Keratinocyte (primary cell): ENCODE measurements around the gene PLXNB2. TPM values are rescaled to one million over a fixed set of nuclear protein-coding genes. Genes with fewer than 3 reads are reported as not detected.
A peak's percentile ranks its signal among the peaks of the same experiment; 100 is the strongest.

Experiments used
- DNase-seq: peaks from one replicate; pipeline ENCODE4 v3.0.0-alpha.2; 2011; ENCODE audit warnings: low read depth, missing footprints, low spot score
- FAIRE-seq: peaks from 2 replicates; lab custom pipeline; 2011; peaks lifted over from hg19 to GRCh38; lab: Jason Lieb, UNC
- H2AFZ ChIP-seq: 2 replicates; pipeline ENCODE4 v1.6.0; 2012; ENCODE audit warnings: low read length, control low read depth, inconsistent platforms; ENCODE audit not compliant: control insufficient read depth
- H3K27ac ChIP-seq: 2 replicates; pipeline ENCODE4 v1.5.1; 2011; ENCODE audit warnings: low read length; ENCODE audit not compliant: control insufficient read depth, insufficient read depth
- H3K27me3 ChIP-seq: 3 replicates; pipeline ENCODE4 v1.6.0; 2011; ENCODE audit warnings: low read length; ENCODE audit not compliant: control insufficient read depth, insufficient read depth; ENCODE audit errors: extremely low read depth
- H3K36me3 ChIP-seq, 2 experiments: 2 replicates in 1 of 2; 3 replicates in 1 of 2; pipeline ENCODE4 v1.5.1; 2011; ENCODE audit warnings: low read length in 2 of 2, mild to moderate bottlenecking in 1 of 2; ENCODE audit not compliant: control insufficient read depth in 2 of 2, insufficient read depth in 2 of 2; ENCODE audit errors: extremely low read depth in 1 of 2
- H3K4me1 ChIP-seq: 3 replicates; pipeline ENCODE4 v1.5.1; 2011; ENCODE audit warnings: low read length; ENCODE audit not compliant: control insufficient read depth, insufficient read depth; ENCODE audit errors: extremely low read depth
- H3K4me2 ChIP-seq: 3 replicates; pipeline ENCODE4 v1.6.0; 2011; ENCODE audit warnings: low read depth, low read length; ENCODE audit not compliant: control insufficient read depth, insufficient read depth; ENCODE audit errors: extremely low read depth
- H3K4me3 ChIP-seq, 3 experiments: fragments of 200-600 bp in 1 of 3; sonication (generic) in 1 of 3; 2 replicates in 2 of 3; 3 replicates in 1 of 3; pipeline ENCODE4 v1.5.1; 2011 to 2016; ENCODE audit warnings: low read length in 3 of 3, mild to moderate bottlenecking in 3 of 3, control low read depth in 2 of 3, inconsistent platforms in 1 of 3, low read depth in 1 of 3, mixed read lengths in 1 of 3, mixed run types in 1 of 3, moderate library complexity in 1 of 3; ENCODE audit not compliant: control insufficient read depth in 2 of 3, insufficient read depth in 2 of 3; ENCODE audit errors: extremely low read depth in 1 of 3
- H3K79me2 ChIP-seq: 2 replicates; pipeline ENCODE4 v1.6.0; 2012; ENCODE audit warnings: low read length; ENCODE audit not compliant: control insufficient read depth, insufficient read depth
- H3K9ac ChIP-seq: 3 replicates; pipeline ENCODE4 v1.6.0; 2011; ENCODE audit warnings: low read length; ENCODE audit not compliant: control insufficient read depth, insufficient read depth; ENCODE audit errors: extremely low read depth
- H3K9me1 ChIP-seq: 3 replicates; pipeline ENCODE4 v1.6.0; 2011; ENCODE audit warnings: low read length; ENCODE audit not compliant: control insufficient read depth, insufficient read depth; ENCODE audit errors: extremely low read depth
- H3K9me3 ChIP-seq: 2 replicates; pipeline ENCODE4 v1.5.1; 2012; ENCODE audit warnings: low read depth, low read length; ENCODE audit not compliant: control insufficient read depth
- H4K20me1 ChIP-seq: 3 replicates; pipeline ENCODE4 v1.6.0; 2011; ENCODE audit warnings: low read length; ENCODE audit not compliant: control insufficient read depth, insufficient read depth; ENCODE audit errors: extremely low read depth
- EZH2 ChIP-seq: IDR thresholded peaks from one replicate; pipeline ENCODE4 v1.6.1; 2012; ENCODE audit warnings: inconsistent platforms, mild to moderate bottlenecking, low read length, moderate library complexity
- dilution Hi-C: fragments of 300-500 bp; cut with MboI; formaldehyde crosslinking; loops from one replicate; pipeline ENCODE4 v1.7.0; 2020; ENCODE audit warnings: low sequenced_read_pairs; ENCODE audit not compliant: extremely low pct_ligation_motif_present
- polyA plus RNA-seq, 5 experiments: library from polyadenylated mRNA; depleted of rRNA in 3 of 5; stranded (reverse) in 3 of 5; stranded (forward) in 1 of 5; unstranded in 1 of 5; fragments of >200 nt; gene quantifications; 1 replicate in 1 of 5; 2 replicates in 3 of 5; 3 replicates in 1 of 5; pipeline versions ENCODE4 v1.2.1 to v1.2.3, GENCODE V29; 2011 to 2012; ENCODE audit warnings: missing spikeins in 2 of 5, low read depth in 1 of 5, low replicate concordance in 1 of 5
- TF ChIP-seq, protein P1 (sequence below), 3 experiments: IDR thresholded peaks in 1 of 3; conservative IDR thresholded peaks in 1 of 3; optimal IDR thresholded peaks in 1 of 3; 2 replicates in 2 of 3; 3 replicates in 1 of 3; pipeline versions ENCODE3 to v1.5.1; 2011; ENCODE audit warnings: low read length in 3 of 3, mild to moderate bottlenecking in 3 of 3, moderate library complexity in 2 of 3, control low read depth in 1 of 3, inconsistent platforms in 1 of 3; ENCODE audit not compliant: insufficient read depth in 2 of 3; ENCODE audit errors: extremely low read depth in 1 of 3

Gene PLXNB2
- polyA plus RNA-seq, 1 donor (not counting 4 experiments of a cell fraction or from before 2014, with no cell fraction given), result 44.3 TPM

DNA sequence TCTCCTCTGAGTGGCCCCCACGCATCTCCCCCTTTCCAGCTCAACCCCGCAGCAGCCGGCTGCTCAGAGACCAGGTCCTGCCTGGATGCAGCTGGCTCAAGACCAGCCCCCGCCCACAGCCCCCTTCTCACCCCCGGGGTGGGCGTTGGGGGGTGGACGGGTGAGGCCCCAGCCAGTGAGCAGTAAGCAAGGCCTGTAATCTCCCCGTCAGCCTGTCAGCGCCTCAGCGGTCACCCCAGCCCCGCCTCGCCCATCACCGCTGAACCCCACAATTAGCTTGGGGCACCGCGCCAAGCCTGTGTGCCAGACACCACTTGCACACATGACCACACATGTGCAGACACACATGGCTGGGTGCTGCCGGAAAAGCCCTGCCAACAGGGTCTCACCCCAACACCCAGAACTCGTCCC is 5.9 kb downstream of the PLXNB2 start:
- Histone ChIP-seq H3K27ac (peak overlapping the region; percentile 56), H3K4me2 (peak overlapping the region; percentile 64), H3K27me3 (no peaks in the 10 kb centered on the region), H2AFZ (no peak overlapping the region), H3K9me1 (peaks cover 5% of the 10 kb centered on the region), H3K36me3 (peaks cover 2 to 3% of the 10 kb centered on the region in 2 experiments), H4K20me1 (peaks cover 13% of the 10 kb centered on the region), H3K4me3 (no peak overlapping the region), H3K9me3 (no peaks in the 10 kb centered on the region), H3K9ac (peak overlapping the region; percentile 62), H3K4me1 (peaks cover 56% of the 10 kb centered on the region), H3K79me2 (peaks cover 91% of the 10 kb centered on the region)
- dilution Hi-C loops, result no loop called here
- DNase-seq (no peak), FAIRE-seq (peak; percentile 66)
- TF ChIP-seq, protein P1, sequence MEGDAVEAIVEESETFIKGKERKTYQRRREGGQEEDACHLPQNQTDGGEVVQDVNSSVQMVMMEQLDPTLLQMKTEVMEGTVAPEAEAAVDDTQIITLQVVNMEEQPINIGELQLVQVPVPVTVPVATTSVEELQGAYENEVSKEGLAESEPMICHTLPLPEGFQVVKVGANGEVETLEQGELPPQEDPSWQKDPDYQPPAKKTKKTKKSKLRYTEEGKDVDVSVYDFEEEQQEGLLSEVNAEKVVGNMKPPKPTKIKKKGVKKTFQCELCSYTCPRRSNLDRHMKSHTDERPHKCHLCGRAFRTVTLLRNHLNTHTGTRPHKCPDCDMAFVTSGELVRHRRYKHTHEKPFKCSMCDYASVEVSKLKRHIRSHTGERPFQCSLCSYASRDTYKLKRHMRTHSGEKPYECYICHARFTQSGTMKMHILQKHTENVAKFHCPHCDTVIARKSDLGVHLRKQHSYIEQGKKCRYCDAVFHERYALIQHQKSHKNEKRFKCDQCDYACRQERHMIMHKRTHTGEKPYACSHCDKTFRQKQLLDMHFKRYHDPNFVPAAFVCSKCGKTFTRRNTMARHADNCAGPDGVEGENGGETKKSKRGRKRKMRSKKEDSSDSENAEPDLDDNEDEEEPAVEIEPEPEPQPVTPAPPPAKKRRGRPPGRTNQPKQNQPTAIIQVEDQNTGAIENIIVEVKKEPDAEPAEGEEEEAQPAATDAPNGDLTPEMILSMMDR (optimal IDR thresholded peaks at IDR 0.05 in 1 of 3, IDR thresholded peaks at IDR 0.05 in 1 of 3, conservative IDR thresholded peaks at IDR 0.05 in 1 of 3; ENCODE audit: extremely low read depth in 1 of 3, insufficient read depth in 2 of 3, low read length in 3 of 3), result no peak
- TF ChIP-seq EZH2, result no peak

DNA sequence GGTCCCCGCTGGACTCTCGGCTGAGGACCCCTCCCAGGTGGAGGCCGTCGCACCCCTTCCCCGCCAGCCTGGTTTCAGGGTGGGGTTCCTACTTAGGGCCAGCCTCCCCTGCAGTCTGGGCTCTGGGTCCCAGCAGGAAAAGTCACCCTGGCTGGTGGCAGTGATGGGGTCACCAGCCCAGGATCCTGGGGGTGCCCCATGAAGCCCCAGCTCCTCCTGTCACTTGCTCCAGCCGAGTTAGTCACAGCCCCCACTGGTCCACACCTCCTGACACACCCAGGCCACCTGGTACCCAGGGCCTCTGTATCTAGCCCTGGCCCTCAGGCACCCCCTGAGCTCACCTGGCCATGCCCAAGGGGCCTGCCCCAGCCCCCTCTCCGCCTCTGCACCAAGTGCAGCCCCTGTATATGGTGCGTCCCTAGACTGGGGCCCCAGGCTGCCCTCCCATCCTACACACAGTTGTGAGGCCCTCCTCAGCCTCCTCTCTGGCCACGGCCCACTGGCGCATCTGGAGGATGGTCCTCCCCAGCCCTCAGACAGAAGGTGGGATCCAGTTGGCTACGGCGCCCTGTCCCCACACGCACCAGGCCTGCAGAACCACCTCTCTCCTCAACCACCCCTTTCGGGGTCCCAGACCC is 6.7 kb downstream of the PLXNB2 start:
- Histone ChIP-seq H3K27me3 (no peaks in the 10 kb centered on the region), H3K9ac (no peak overlapping the region), H3K36me3 (peaks cover 3 to 6% of the 10 kb centered on the region in 2 experiments), H3K79me2 (peaks cover 94% of the 10 kb centered on the region), H2AFZ (no peak overlapping the region), H3K9me3 (no peaks in the 10 kb centered on the region), H3K9me1 (peaks cover 5% of the 10 kb centered on the region), H3K4me2 (peak overlapping the region; percentile 51), H3K4me3 (no peak overlapping the region), H3K27ac (no peak overlapping the region), H3K4me1 (peaks cover 56% of the 10 kb centered on the region), H4K20me1 (peaks cover 13% of the 10 kb centered on the region)
- TF ChIP-seq, protein P1 (optimal IDR thresholded peaks at IDR 0.05 in 1 of 3, IDR thresholded peaks at IDR 0.05 in 1 of 3, conservative IDR thresholded peaks at IDR 0.05 in 1 of 3; ENCODE audit: extremely low read depth in 1 of 3, insufficient read depth in 2 of 3, low read length in 3 of 3), result no peak
- TF ChIP-seq EZH2, result no peak
- FAIRE-seq (no peak), DNase-seq (no peak)
- dilution Hi-C loops, result no loop called here
